Memory B cell (primary cell): Measurements from ENCODE around the gene DCAKD.
A peak's percentile ranks its signal among the peaks of the same experiment; 100 is the strongest.

Experiments used
- ATAC-seq: fragments of 150-1000 bp; cut with Tn5 transposase; 2 replicates; pipeline ENCODE4 v1.10.0; 2021; ENCODE audit warnings: low read depth, mild to moderate bottlenecking, moderate library complexity
- DNase-seq, 2 donors: peaks; one replicate each; pipeline ENCODE4 v3.0.0; 2022; ENCODE audit warnings: low spot score in 2 of 2
- H3K27ac Mint-ChIP-seq: one replicate; pipeline ENCODE4 v1.8.0; 2022; ENCODE audit warnings: mild to moderate bottlenecking, moderate library complexity, mixed read lengths
- H3K27me3 Mint-ChIP-seq: one replicate; pipeline ENCODE4 v1.8.0; 2022; ENCODE audit warnings: mixed read lengths
- H3K36me3 Mint-ChIP-seq: one replicate; pipeline ENCODE4 v1.8.0; 2022; ENCODE audit warnings: mild to moderate bottlenecking, mixed read lengths
- H3K4me1 Mint-ChIP-seq: one replicate; pipeline ENCODE4 v1.8.0; 2022; ENCODE audit warnings: mixed read lengths
- H3K4me3 Mint-ChIP-seq: one replicate; pipeline ENCODE4 v1.8.0; 2022; ENCODE audit warnings: mild to moderate bottlenecking, moderate library complexity, mixed read lengths
- H3K9me3 Mint-ChIP-seq: one replicate; pipeline ENCODE4 v1.8.0; 2022; ENCODE audit warnings: mixed read lengths

The DCAKD gene

DNA sequence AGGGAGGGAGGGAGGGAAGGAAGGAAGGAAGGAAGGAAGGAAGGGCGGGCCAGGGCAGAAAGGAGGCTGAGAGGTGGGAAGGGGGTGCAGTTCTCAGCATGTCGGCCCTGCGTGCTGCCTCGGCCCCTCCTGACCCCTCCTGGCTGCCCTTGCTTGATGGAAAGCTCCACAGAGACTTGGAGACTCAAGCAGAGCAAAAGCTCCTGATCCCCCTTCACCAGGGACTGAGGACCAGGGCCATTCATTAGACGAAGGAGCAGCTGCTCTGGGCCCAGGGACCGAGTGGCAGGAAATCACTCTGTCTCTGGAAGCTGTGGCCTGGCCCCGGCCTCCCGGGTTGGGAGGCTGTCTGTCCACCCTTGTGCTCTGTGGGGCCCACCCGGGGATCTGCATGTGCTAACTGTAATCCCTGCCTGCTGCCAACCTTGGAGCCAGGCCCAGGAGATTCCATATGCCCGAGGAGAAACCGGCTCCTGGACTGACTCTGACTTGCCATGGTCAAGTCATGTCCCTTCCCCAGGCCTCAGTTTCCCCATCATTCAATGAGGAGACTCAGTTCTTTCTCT, 55.9 kb downstream of the DCAKD start:
- H3K9me3 Mint-ChIP-seq = peaks cover 7% of the 10 kb centered on the region
- DNase-seq (no peak), ATAC-seq (no peak)
- H3K4me1 Mint-ChIP-seq = peaks cover 8% of the 10 kb centered on the region
- H3K27me3 Mint-ChIP-seq = peaks cover 33% of the 10 kb centered on the region
- no peak overlapping the region for H3K4me3 Mint-ChIP-seq
- H3K27ac Mint-ChIP-seq = no peak overlapping the region
- no peaks in the 10 kb centered on the region for H3K36me3 Mint-ChIP-seq

DNA sequence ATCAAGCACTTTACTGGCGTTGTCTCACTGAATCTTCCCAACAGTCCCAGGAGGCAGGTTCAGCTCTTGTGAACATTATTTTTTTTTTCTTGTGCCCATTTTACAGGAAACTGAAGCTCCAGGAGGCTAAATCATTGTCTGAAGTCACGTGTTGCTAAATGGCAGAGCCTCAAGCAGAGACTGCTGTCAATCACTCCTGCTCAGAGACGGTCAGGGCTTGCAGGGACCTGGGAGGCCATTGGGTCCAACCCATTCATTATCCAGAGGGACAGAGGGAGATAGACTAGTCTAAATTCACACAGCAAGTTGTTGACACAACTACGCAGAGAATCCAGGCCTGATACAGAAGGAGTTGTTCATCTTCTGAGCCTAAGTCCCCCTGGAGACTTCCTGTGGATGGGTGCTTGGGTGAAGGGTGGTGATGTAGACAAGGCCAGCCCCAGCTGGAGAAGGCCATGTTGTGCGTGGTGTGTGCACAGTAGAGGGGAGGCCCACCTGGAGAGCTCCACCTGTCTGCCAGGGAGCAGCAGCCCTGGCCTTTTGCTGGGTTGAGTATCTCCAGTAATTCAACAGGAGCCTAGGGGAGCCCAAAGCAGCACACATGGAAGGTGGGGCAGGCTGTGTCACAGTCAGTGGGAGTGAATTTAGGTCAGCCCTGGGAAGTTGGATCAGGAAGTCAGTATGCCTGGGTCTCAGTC, 59.0 kb downstream of the DCAKD start:
- no peak for ATAC-seq
- Mint-ChIP-seq H3K27me3 (peaks cover 46% of the 10 kb centered on the region), H3K27ac (no peak overlapping the region), H3K4me3 (no peak overlapping the region), H3K36me3 (no peaks in the 10 kb centered on the region), H3K4me1 (peaks cover 13% of the 10 kb centered on the region), H3K9me3 (no peaks in the 10 kb centered on the region)
- no peak for DNase-seq

DNA sequence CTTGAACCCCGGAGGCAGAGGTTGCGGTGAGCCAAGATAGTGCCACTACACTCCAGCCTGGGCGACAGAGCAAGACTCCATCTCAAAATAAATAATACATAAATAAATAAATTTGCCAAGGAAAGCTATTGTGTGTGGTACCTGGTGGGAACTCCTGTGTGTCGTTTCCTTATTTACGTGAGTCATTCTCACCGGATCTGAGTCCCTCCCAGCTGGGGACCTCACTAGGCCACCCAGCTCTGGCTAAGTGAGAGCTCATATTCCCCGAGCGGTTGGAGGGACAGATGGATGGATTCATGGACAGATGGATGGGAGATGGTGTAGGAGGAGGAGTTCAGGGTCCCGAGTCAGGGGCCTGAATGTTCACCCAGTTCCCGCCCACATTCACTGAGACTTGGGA, 60.4 kb downstream of the DCAKD start:
- H3K4me3 Mint-ChIP-seq = no peak overlapping the region
- H3K27me3 Mint-ChIP-seq = peaks cover 43% of the 10 kb centered on the region
- ATAC-seq = no peak
- no peaks in the 10 kb centered on the region for H3K36me3 Mint-ChIP-seq
- no peak overlapping the region for H3K27ac Mint-ChIP-seq
- peaks cover 13% of the 10 kb centered on the region for H3K4me1 Mint-ChIP-seq
- H3K9me3 Mint-ChIP-seq = no peaks in the 10 kb centered on the region
- no peak for DNase-seq

DNA sequence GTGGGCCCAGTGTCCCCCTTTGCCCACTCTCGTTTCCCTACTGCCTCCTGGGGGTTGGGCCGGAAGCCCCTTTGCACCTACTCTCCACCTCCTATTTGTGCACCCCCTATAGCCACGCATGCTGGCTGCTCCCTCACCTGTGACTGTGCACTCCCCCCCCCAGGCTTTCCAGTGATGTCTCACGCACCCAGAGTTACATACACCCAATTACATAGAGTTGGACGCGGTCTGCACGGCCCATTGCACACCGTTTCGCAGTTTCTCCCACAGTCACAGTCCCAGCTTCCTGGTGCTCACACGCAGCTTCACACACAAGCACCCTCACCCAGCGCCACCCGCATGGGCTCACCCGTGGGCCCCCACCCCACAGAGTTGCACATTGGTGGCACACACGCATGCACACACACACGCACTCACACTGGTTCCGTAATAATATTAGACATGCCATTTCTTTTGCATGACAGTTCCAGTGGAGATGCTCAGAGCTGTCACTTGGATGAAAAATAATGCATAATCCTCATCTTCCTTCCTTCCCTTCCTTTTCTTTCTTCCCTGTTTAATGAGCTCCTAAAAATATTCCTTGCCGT, 61.8 kb downstream of the DCAKD start:
- no peak overlapping the region for H3K27ac Mint-ChIP-seq
- ATAC-seq (no peak), DNase-seq (no peak)
- no peaks in the 10 kb centered on the region for H3K9me3 Mint-ChIP-seq
- H3K4me3 Mint-ChIP-seq = no peak overlapping the region
- peaks cover 9% of the 10 kb centered on the region for H3K4me1 Mint-ChIP-seq
- H3K36me3 Mint-ChIP-seq = no peaks in the 10 kb centered on the region
- peaks cover 40% of the 10 kb centered on the region for H3K27me3 Mint-ChIP-seq

DNA sequence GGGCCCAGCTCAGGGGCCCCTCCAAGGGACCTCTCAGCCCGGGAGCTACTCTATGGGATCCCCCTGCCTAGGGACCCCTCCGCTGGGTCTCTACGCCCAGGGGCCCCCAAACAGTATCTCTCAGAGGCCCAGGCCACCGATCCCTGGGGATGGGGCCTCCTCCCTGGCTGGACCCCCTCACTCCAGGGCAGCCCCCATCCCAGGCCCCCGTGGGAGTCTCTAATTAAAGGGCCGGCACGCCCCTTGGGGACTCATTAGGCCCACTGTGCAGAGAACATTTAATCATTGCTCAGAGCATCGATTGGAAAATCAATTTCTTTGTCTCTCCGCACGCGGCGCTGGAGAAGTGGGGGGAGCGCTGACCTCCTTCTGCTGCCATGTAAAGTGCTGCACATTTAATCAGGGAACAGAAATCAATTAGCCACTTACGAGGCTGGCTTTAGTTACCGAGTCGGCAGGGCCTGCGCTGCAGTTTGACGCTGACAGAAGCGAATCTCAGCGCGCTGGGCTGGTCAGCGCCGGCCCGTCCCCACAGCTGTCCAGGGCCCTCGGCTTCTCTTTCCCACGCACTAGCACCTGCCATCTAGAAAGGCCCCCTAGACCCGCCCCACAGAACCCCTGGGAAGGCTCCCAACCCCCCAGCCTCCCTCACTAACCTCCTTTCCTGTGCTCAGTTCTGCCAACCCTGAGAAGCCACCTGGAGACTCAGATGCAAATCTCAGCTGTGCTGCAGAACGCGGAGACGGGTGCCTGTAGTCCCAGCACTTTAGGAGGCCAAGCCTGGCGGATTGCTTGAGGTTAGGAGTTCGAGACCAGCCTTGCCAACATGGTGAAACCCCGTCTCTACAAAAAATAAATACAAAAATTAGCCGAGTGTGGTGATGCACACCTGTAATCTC, 63.1 kb downstream of the DCAKD start:
- Mint-ChIP-seq H3K4me1 (peaks cover 5% of the 10 kb centered on the region), H3K9me3 (no peaks in the 10 kb centered on the region), H3K27ac (no peak overlapping the region), H3K36me3 (no peaks in the 10 kb centered on the region), H3K4me3 (peak overlapping the region; percentile 10), H3K27me3 (peaks cover 29% of the 10 kb centered on the region)
- peak; percentile 47 for ATAC-seq
- DNase-seq = no peak

DNA sequence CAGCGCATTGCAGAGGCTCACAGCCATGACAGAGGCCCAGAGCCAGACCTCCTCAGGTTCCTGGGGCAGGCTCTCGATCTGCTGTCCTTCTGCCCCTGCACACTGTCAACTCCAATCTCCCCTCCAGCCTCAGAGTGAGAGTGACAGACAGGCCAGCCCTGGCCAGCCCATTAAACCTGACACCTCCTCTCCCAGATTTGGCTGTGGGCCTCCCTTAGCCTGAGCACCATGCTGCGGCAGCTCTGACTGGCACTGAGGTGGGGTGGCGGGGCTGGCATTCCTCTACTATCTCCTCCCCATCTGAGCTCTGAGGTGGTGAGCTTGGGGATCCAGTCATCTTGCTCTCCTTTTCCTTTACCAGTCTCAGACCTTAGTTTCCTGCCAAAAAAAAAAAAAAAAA, 67.9 kb downstream of the DCAKD start:
- DNase-seq = no peak
- Mint-ChIP-seq H3K36me3 (no peaks in the 10 kb centered on the region), H3K4me3 (no peak overlapping the region), H3K9me3 (peaks cover 2% of the 10 kb centered on the region), H3K4me1 (peaks cover 4% of the 10 kb centered on the region), H3K27ac (no peak overlapping the region), H3K27me3 (peaks cover 18% of the 10 kb centered on the region)
- ATAC-seq = no peak

DNA sequence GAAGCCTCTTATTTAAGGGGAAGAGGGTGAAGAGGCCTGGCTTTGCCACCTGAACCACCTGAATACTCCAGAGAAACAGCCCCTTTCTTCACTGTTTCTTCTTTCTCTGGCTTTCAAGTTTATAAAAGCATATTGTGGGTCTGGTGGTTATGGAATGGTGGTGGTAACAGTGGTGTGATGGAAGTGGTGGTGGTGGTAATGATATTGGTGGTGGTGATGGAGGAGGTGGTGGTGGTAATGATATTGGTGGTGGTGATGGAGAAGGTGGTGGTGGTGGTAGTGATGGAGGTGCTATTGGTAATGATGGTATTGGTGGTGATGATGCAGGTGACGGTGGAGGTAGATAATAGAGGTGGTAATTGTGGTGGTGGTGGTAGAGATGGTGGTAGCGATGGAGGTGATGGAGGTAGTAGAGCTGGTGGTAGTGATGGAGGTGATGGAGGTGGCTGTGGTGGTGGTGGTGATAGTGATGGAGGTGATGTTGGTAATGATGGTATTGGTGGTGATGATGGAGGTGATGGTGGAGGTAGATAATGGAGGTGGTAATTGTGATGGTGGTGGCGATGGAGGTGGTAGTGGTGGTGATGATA, 69.2 kb downstream of the DCAKD start:
- DNase-seq (no peak), ATAC-seq (no peak)
- no peak overlapping the region for H3K4me3 Mint-ChIP-seq
- H3K27ac Mint-ChIP-seq = no peak overlapping the region
- no peaks in the 10 kb centered on the region for H3K4me1 Mint-ChIP-seq
- peaks cover 2% of the 10 kb centered on the region for H3K9me3 Mint-ChIP-seq
- H3K36me3 Mint-ChIP-seq = no peaks in the 10 kb centered on the region
- H3K27me3 Mint-ChIP-seq = peaks cover 16% of the 10 kb centered on the region

DNA sequence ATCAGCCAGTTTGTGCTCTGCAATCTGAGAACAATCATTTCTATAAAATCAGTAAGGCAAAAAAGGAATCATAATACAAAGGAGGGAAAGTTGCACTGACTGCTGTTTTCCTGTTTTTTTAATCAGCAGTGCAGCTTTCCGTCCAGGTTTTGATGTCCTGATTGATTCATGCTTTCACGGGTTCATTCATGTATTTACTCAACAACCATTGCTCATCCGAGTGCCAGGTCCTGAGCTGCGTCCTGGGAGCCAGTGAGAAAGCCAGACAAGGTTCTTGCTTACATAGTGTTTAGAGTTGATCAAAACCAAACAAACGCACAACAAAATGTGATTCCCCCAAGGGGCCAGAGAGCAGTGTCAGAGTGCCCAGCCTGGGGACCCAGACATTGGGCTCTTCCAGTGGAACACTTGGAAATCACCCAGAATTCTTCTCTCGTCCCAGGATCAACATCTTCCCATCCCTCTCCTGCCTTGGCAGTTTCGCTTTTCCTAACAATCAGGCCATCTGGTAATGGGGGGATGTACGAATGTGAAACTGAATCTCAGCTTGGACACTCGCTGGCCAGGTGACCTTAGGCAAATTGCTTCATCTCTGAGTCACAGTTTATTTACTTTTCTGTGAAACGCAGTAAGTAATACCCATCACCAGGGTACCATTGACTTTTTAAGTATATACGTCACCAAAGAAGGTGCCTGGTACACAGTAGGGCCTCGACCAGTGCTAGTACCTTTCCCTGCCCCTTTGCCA, 70.0 kb downstream of the DCAKD start:
- Mint-ChIP-seq H3K27me3 (peaks cover 14% of the 10 kb centered on the region), H3K9me3 (peaks cover 2% of the 10 kb centered on the region), H3K4me1 (no peaks in the 10 kb centered on the region), H3K36me3 (no peaks in the 10 kb centered on the region), H3K4me3 (no peak overlapping the region), H3K27ac (no peak overlapping the region)
- ATAC-seq (no peak), DNase-seq (no peak)

DNA sequence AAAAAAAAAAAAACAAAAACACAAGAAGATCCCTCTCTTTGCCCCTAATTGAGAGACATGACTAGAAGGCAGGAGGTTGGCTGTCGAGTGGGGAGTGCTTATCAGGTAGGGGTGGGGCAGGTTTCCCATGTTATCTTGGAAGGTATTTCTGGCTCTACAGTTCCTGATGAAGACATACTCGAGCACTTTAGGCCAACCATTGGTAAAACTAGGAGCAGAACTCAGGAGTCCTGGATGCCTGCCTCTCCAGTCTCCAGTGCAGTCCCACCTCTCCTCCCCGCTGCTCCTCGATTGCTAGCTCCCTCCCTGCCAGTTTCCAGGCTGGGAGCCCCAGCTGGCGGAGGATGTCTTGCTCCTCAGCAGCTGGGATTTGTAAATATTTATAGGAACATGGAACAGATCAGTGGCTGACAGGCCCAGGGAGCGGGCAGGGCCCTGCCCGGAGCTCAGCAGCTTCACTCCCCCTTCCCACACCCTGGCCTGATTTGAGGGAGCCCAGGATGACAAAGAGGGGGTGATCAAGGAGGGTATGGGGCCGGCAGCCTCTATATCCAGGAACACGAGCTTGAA, 71.9 kb downstream of the DCAKD start:
- Mint-ChIP-seq H3K27me3 (peaks cover 16% of the 10 kb centered on the region), H3K36me3 (no peaks in the 10 kb centered on the region), H3K4me1 (no peaks in the 10 kb centered on the region), H3K4me3 (no peak overlapping the region), H3K9me3 (peaks cover 2% of the 10 kb centered on the region), H3K27ac (no peak overlapping the region)
- DNase-seq (no peak), ATAC-seq (no peak)

DNA sequence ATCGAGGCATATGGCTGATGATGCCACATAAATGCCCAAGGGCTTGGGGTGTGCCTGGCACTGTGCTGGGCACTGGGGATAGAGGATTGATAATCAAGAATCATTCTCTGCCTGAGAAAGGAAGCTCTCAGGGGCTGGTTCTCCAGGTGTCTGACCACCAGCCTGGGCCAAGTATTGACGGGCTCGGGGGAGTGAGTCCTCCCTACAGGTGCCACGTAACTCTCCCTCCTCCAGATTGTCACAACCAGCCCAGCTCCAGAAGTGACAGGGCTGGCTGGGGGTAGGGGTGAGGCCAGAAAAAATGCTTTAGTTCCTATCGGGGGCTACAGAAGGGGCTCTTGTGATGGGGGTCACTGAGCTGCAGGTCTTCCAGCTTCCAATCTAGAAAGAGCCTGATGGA, 72.6 kb downstream of the DCAKD start:
- ATAC-seq (no peak), DNase-seq (no peak)
- peaks cover 2% of the 10 kb centered on the region for H3K9me3 Mint-ChIP-seq
- no peak overlapping the region for H3K4me3 Mint-ChIP-seq
- H3K36me3 Mint-ChIP-seq = no peaks in the 10 kb centered on the region
- H3K27ac Mint-ChIP-seq = no peak overlapping the region
- H3K27me3 Mint-ChIP-seq = peaks cover 16% of the 10 kb centered on the region
- H3K4me1 Mint-ChIP-seq = no peaks in the 10 kb centered on the region

DNA sequence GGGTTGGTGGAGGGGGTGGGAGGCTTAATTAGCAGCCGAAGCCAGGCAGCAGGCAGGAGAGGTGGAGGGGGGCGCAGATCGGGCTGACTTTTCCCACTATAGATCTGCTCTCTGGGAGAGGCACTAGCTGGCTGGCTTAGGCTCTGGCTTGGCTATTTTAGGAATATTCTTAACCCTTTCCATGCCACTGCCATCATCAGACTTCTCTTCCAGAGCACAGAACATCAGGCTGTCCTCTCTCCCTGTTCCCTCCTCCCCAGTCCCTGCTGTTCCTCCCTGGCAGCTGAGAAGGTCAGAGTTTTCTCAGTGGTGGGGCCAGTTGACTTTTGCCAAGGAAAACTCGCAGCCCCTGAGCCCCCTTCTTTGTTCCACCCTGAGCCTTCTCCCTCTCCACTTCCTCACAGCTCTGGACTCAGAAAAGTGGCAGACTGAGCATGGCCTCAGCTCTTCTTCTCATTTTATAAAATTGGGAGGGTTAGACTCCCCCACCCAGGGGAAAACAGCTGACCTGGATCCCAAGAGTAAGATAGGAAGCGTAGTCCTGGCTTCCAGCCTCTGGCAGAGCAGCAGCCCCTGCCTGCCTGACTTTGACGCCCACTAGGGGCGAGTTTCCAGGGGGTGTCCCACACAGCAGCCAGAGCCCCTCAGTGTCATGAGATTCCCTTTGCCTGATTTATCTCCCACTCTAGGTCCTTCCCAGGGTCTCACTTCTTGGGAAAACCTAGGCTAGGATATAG, 73.5 kb downstream of the DCAKD start:
- Mint-ChIP-seq H3K27me3 (peaks cover 16% of the 10 kb centered on the region), H3K4me3 (no peak overlapping the region), H3K27ac (no peak overlapping the region)

DNA sequence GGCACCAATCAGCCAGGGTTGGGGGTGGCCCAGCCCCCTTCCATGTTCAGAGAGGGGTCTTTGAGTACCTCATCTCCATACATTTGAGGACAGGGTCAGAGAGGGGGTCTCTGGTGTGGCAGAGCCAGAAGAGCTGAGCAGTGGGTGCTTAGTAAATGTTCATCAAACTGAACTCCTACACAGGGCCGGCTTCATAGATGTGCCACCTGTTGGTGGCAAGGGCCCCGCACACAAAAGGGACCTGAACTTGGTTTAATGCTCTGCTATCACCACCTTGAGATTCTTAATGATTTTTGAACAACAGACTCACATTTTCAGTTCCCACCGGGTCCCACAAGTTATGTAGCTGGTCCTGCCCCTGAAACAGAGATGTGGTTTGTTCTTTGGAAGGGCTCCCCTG, 74.4 kb downstream of the DCAKD start:
- no peak for ATAC-seq
- no peaks in the 10 kb centered on the region for H3K9me3 Mint-ChIP-seq
- no peak for DNase-seq
- no peak overlapping the region for H3K4me3 Mint-ChIP-seq
- peaks cover 13% of the 10 kb centered on the region for H3K27me3 Mint-ChIP-seq
- H3K36me3 Mint-ChIP-seq = no peaks in the 10 kb centered on the region
- no peaks in the 10 kb centered on the region for H3K4me1 Mint-ChIP-seq
- no peak overlapping the region for H3K27ac Mint-ChIP-seq

More for the DNA sequence above, 73.5 kb downstream of the DCAKD start:
- H3K9me3 Mint-ChIP-seq = peaks cover 2% of the 10 kb centered on the region
- H3K4me1 Mint-ChIP-seq = no peaks in the 10 kb centered on the region
- H3K36me3 Mint-ChIP-seq = no peaks in the 10 kb centered on the region
- DNase-seq (no peak), ATAC-seq (no peak)
